22Rv1 (cell line): ENCODE data around the gene WDR54.

Experiments
- H3K27ac ChIP-seq: fragments of 450-650 bp; 2 replicates; pipeline ENCODE4 v1.5.1; 2017
- CTCF ChIP-seq: fragments of 450-650 bp; IDR thresholded peaks from 2 replicates; pipeline ENCODE4 v1.5.1; 2017; ENCODE audit warnings: mild to moderate bottlenecking
- ZFX ChIP-seq: fragments of 450-650 bp; IDR thresholded peaks from 2 replicates; pipeline ENCODE4 v1.6.1; 2017; ENCODE audit warnings: antibody characterized with exemption, borderline replicate concordance

WDR54 gene

DNA sequence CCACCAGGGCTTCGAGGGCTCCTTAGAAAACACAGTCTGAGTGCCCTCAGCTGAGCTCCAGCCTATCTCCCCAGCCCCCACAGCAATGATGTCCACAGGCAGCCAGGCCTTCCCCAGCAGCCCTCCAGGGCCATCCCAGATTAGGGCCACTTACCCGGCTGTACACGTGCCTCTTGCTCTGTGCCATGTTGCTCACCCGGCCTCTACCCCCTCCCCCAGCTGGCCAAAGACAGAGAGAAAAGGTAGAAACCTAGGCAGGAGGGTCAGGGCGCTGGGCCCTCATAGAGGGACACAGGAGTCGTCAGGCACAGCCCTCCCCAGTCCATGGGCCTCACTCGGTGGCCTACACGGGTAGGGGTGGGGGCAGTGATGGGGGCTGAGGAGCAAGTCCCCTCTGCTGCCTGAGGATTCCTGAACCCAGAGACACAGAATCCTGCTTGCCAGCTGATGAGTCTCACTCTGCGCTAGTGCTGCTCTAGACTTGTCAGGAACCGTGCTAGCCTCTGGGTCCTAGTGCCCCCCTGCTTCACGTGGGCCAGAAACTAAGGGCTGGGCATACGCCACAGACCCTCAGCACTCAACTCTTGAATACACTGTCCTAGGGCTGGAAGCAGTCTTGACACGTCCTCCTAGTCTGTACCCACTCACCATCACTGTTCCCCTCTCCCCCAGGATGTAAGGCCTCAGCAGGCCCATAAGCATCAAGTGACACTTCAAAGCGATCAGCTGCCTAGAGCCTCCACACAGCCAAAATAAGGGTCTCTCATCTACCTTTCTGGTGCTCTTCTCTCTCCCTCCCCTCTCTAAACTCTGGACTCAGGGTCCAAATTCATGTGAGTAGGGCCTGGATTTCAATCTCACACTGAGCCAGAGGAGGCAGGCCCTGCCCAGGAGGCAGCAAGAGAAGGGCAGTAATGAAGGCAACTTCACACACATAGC is 41.4 kb upstream of the WDR54 start, which contains the start of gene DCTN1:
DCTN1 (minus strand) TSS at position 461 of the 939 bp plus-strand sequence; CDS start at position 187, 274 bp downstream.
- H3K27ac ChIP-seq = no peak within 1 kb of the TSS
- TF ChIP-seq CTCF = no peak
- no peak for TF ChIP-seq ZFX

GRCh38 chr2:74381751-74382150 is 39.8 kb upstream of the WDR54 start:
- TF ChIP-seq CTCF (no peak), ZFX (no peak)
- no peak overlapping the region for H3K27ac ChIP-seq

DNA sequence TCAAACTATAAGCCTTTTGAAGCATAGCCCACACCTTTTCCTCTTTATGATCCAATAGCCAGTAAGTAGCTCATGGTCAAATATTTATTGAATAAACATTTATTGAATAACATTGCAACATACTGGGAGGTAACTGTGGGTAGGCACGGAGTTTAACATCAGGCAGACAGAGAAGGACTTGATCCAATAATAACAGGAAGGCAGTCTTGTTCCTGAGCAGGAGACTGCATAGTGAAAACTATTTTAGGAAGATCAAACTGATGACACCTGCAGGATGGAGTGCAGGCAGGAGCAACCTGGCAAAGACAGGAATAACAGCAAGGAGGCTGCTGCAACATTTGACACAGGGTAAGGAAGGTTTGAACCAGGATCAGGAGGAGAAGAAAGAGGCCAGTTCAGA is 38.3 kb upstream of the WDR54 start:
- no peak for TF ChIP-seq ZFX
- peak; percentile 21; the same call in 1 of the 2 replicates for TF ChIP-seq CTCF
- H3K27ac ChIP-seq = peak overlapping the region; percentile 86

DNA sequence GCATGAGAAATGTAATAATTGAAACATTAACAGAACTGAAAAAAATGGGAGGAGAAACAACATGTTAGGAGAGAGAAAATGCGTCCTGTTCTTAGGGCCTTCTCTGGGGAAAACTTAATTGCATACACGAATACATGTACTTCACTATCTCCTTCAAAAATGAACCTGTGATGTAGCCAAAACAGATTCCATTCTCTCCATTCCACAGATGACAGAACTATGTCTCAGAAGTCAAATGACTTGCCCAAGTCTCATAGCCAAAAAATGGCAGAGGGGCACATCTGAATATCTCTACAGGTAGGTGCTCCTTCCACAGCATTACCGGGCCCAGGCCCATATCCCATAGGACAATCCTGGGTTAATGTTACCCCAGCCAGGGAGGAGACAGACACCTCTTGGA is 37.5 kb upstream of the WDR54 start:
- peak overlapping the region; percentile 86 for H3K27ac ChIP-seq
- no peak for TF ChIP-seq CTCF
- TF ChIP-seq ZFX = no peak

DNA sequence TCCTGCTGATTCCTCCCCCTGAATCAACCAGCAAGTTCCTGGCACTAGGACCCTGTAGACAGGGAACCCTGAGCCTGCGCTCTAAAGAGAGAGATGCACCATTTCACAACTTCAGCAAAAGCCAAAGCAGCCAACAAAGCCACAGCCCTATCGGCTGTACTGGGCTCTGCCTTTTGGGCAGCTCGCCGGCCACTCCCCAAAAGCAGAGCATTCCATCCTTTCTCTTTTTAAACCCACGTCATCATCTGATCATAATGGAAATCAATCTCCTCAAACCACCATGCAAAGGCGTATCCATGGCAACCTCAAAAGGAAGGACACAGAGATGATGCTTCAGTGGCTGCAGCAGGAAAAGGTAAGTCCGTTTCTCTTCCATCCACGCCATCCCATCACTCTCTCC is 36.1 kb upstream of the WDR54 start:
- no peak overlapping the region for H3K27ac ChIP-seq
- TF ChIP-seq CTCF (no peak), ZFX (no peak)

DNA sequence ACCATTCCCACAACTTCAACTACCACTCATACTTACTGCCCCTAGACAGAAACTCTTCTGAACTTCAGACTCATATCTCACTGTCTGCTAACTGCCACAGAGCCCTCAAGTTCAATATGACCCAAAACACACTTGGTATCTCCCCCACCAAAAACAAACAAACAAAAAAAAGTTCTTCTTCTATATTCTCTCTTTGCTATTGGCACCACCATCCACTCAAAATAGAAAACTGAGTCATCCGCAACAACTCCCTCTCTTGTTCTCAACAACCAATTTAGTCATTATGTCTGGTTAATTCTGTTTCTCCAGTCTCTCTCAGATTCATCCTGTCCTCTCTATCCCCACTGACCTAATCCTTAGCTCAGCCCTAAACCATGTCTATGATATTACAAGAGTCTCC is 34.2 kb upstream of the WDR54 start:
- no peak for TF ChIP-seq ZFX
- TF ChIP-seq CTCF = no peak
- H3K27ac ChIP-seq = no peak overlapping the region

GRCh38 chr2:74390606-74391005 is 30.9 kb upstream of the WDR54 start:
- TF ChIP-seq ZFX (no peak), CTCF (no peak)
- no peak overlapping the region for H3K27ac ChIP-seq
